ENCODE measurements around the gene NIN.

DNA sequence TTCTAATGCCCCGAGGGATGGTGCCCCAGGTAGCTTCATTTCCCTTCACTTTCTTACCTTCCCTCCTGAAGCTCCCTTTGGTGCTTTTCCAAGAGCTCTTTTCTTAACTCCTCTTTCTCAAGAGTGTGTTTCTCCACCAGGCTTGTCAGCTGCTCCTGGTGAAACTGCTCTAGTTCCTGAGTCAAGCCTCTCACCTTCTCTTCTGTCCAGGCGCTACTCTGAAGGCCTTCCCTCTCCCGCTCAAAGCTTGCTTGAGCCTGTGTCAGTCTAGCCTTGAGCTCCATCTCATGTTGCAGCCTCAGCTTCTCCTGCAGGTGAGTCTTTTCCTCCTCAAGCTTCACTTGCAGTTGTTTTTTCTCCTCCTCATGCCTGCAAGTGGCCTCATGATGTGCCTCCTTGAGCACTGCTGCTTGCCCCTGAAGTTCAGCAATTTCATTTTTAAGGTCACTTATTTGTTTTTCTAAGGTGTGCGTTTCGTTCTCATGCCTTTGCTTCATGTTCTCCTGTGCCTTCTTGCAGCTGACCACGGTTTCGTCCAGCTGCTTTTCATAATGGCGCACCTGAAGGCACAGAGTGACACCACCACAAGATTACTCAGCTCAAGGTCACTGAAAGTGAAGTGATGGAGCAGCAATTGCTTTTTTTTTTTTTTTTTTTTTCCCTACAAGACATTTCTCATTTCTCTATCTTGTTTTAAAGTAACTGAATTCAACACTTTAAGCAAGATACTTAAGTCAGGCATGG, 71.0 kb downstream of the NIN start:
- TF ChIP-seq CTCF (conservative IDR thresholded peaks at IDR 0.05 in 1 of 2, IDR thresholded peaks at IDR 0.05 in 1 of 2; ENCODE audit: low read depth in 1 of 2, low read length in 2 of 2) = no peak
- TF ChIP-seq EZH2 (IDR thresholded peaks at IDR 0.05; ENCODE audit: low read length, missing control alignments) = no peak
